Stimulated activated CD4-positive, alpha-beta T cell treated with anti-CD3 and anti-CD28 coated beads, Interleukin-1b, Interleukin-23, amount 100 ng/mL, for 24 hours (primary cell): ENCODE results near the gene CD37.
"Not testable (repeated sequence)": the region's sequence is repeated elsewhere in the genome, so short reads cannot be mapped to it uniquely, and the experiment has no call there.

ENCODE experiments used
- DNase-seq, 4 experiments: peaks; one replicate each; pipeline ENCODE4 v3.0.0-alpha.2; 2020; ENCODE audit warnings: low read depth in 4 of 4, low spot score in 1 of 4

The CD37 gene

GRCh38 chr19:49373174-49373573, 38.0 kb downstream of the CD37 start:
- not testable (repeated sequence) for DNase-seq

GRCh38 chr19:49374665-49375434, 39.6 kb downstream of the CD37 start:
- DNase-seq = no peak

DNA sequence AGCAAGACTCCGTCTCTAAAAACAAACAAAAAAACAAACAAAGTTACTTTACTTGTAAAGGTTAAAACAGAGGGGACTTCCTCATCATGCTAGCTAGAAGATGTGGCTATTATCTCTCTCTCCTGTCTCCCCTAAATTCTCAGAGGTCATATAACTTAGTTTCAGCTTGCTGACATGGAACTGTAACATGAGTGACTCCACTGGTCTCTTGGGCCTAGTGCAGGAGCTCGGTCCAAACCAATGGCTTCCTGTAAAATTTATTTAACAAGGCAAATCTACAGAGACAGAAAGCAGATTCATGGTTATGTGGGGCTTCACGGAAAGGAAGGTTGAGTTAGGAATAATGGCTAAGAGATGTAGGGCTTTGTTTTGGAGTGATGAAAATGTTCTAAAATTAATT, 43.3 kb downstream of the CD37 start:
- no peak for DNase-seq

- DNase-seq = no peak
These were observed 45.2 kb downstream of the CD37 start for GRCh38 chr19:49380391-49380790.

- no peak for DNase-seq
These were observed 47.4 kb downstream of the CD37 start for GRCh38 chr19:49382639-49383038.

DNA sequence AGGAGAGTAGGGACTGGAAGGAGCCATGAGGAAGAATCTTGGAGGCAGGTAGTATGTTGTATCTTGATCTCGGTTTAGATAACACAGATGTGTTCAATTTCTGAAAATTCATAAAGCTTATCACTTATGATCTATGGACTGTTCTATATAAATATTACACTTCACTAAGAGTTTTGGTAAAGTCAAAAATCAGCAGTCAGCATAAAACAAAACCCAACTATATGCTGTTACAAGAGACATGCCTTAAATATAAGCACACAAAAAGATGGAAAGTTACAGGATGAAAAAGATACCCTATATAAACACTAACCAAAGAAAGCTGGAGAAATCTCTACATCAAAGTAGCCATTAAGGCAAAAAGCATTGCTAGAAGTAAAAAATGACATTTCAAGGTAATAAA, 48.4 kb downstream of the CD37 start:
- DNase-seq = no peak

DNA sequence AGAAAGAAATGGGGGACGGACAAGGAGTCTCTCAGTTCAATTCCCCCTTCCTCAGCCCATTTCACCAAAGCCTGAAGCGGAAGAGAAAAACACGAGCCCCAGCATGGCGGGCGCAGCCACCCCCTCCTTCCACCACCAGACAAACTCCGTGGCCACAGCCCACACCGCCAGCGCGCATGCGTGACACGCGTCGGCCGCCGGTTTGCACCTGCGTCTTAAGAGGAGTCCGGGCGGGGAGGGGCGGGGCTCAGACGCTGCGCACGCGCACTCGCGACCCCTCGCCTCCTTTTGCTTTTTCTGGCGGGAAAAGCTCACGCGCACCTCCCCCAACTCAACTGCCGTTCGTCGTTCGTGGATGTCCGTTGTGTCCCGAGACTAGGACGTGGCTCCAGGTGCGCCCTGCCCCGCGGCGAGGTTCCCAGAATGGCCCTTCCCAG, 52.7 kb downstream of the CD37 start, which contains the start of gene KASH5:
KASH5 (plus strand) TSS at position 314 of the 437 bp plus-strand sequence. CDS start 2,635 bp downstream, outside the sequence.
- DNase-seq = peak; percentile 53 to 86 (median 70)

- no peak for DNase-seq
These were observed 54.2 kb downstream of the CD37 start for GRCh38 chr19:49389406-49389805.
